Naive B cell (primary cell): ENCODE results near the gene DCLK3. TPM values are rescaled to one million over a fixed set of nuclear protein-coding genes. Genes with fewer than 3 reads are reported as not detected.

Source experiments
- ATAC-seq, 2 donors: fragments of 150-1000 bp; cut with Tn5 transposase; 2 replicates each; pipeline ENCODE4 v1.10.0; 2021; ENCODE audit warnings: low read depth in 2 of 2, mild to moderate bottlenecking in 2 of 2, moderate library complexity in 2 of 2
- DNase-seq: peaks from one replicate; pipeline ENCODE4 v3.0.0; 2022
- H3K27ac Mint-ChIP-seq, 6 donors: one replicate each; pipeline ENCODE4 v1.8.0; 2020 to 2022; ENCODE audit warnings: mild to moderate bottlenecking in 6 of 6, mixed read lengths in 6 of 6, moderate library complexity in 5 of 6, inconsistent platforms in 2 of 6
- H3K27me3 Mint-ChIP-seq, 3 donors: one replicate each; pipeline ENCODE4 v1.8.0; 2021 to 2022; ENCODE audit warnings: mixed read lengths in 3 of 3, mild to moderate bottlenecking in 1 of 3
- H3K36me3 Mint-ChIP-seq, 2 donors: one replicate each; pipeline ENCODE4 v1.8.0; 2020 to 2022; ENCODE audit warnings: mixed read lengths in 2 of 2, inconsistent platforms in 1 of 2, mild to moderate bottlenecking in 1 of 2
- H3K4me1 Mint-ChIP-seq, 3 donors: one replicate each; pipeline ENCODE4 v1.8.0; 2020 to 2022; ENCODE audit warnings: mixed read lengths in 3 of 3, inconsistent platforms in 1 of 3, mild to moderate bottlenecking in 1 of 3, moderate library complexity in 1 of 3
- H3K4me3 Mint-ChIP-seq, 8 donors: one replicate each; pipeline ENCODE4 v1.8.0; 2020 to 2022; ENCODE audit warnings: mild to moderate bottlenecking in 8 of 8, mixed read lengths in 8 of 8, moderate library complexity in 8 of 8, inconsistent platforms in 2 of 8
- H3K9me3 Mint-ChIP-seq, 7 donors: one replicate each; pipeline ENCODE4 v1.8.0; 2020 to 2022; ENCODE audit warnings: mixed read lengths in 7 of 7, mild to moderate bottlenecking in 5 of 7, inconsistent platforms in 2 of 7, moderate library complexity in 1 of 7
- polyA plus RNA-seq, 6 donors: library from polyadenylated mRNA; unstranded; fragments of 300-500 nt; fragmentation: Illumina TruSeq; gene quantifications; one replicate each; pipeline ENCODE4 v1.2.3, GENCODE V29; 2021; ENCODE audit warnings: low read depth in 6 of 6

The DCLK3 gene
- polyA plus RNA-seq, 6 donors from 2014 or later: not detected

- DNase-seq: no peak
- Mint-ChIP-seq H3K9me3 (peaks cover 0 to 19% (median 0%) of the 10 kb centered on the region in 7 donors), H3K4me3 (no peak overlapping the region), H3K27ac (peak overlapping the region in 1 of 6 donors; percentile 35), H3K27me3 (peaks cover 0 to 7% (median 5%) of the 10 kb centered on the region in 3 donors), H3K36me3 (peaks cover 0 to 4% of the 10 kb centered on the region in 2 donors), H3K4me1 (peaks cover 0 to 2% (median 0%) of the 10 kb centered on the region in 3 donors)
- no peak for ATAC-seq
Observed at GRCh38 chr3:36669764-36670163, 94.6 kb downstream of the DCLK3 start.

GRCh38 chr3:36666166-36666565, 98.2 kb downstream of the DCLK3 start:
- DNase-seq: no peak
- Mint-ChIP-seq H3K4me3 (no peak overlapping the region), H3K27ac (peak overlapping the region in 1 of 6 donors; percentile 69), H3K4me1 (peaks cover 0 to 6% (median 4%) of the 10 kb centered on the region in 3 donors), H3K9me3 (peaks cover 0 to 24% (median 4%) of the 10 kb centered on the region in 7 donors), H3K27me3 (peaks cover 0 to 8% (median 6%) of the 10 kb centered on the region in 3 donors), H3K36me3 (peaks cover 0 to 4% of the 10 kb centered on the region in 2 donors)
- no peak for ATAC-seq

- H3K9me3 Mint-ChIP-seq: peaks cover 0 to 24% (median 4%) of the 10 kb centered on the region in 7 donors
- H3K4me3 Mint-ChIP-seq: no peak overlapping the region
- no peak for DNase-seq
- peaks cover 0 to 10% (median 7%) of the 10 kb centered on the region in 3 donors for H3K27me3 Mint-ChIP-seq
- H3K4me1 Mint-ChIP-seq: peaks cover 0 to 6% (median 4%) of the 10 kb centered on the region in 3 donors
- ATAC-seq: no peak
- no peaks in the 10 kb centered on the region for H3K36me3 Mint-ChIP-seq
- H3K27ac Mint-ChIP-seq: no peak overlapping the region
Observed at GRCh38 chr3:36663666-36664291, 100.6 kb downstream of the DCLK3 start.

GRCh38 chr3:36662626-36663025, 101.7 kb downstream of the DCLK3 start:
- Mint-ChIP-seq H3K4me3 (no peak overlapping the region), H3K27ac (no peak overlapping the region), H3K36me3 (no peaks in the 10 kb centered on the region), H3K4me1 (peaks cover 0 to 6% (median 4%) of the 10 kb centered on the region in 3 donors), H3K27me3 (peaks cover 4 to 20% (median 11%) of the 10 kb centered on the region in 3 donors), H3K9me3 (peaks cover 0 to 24% (median 4%) of the 10 kb centered on the region in 7 donors)
- ATAC-seq (no peak), DNase-seq (no peak)

Other genes with a start within 250 kb of the DCLK3 start
- 10 to 100 TPM in 5 of 6 donors, under 1 TPM in 1; 0.56 to 25.1 (median 20.4) TPM for gene TRANK1, start 180.5 kb upstream of the DCLK3 start, polyA plus RNA-seq
- gene EPM2AIP1, start 228.6 kb upstream of the DCLK3 start, polyA plus RNA-seq: 10 to 100 TPM in 1 of 6 donors, 1 to 10 TPM in 5; 6.9 to 13.7 (median 7.4) TPM
- 10 to 100 TPM; 24.4 to 39.9 (median 26.7) TPM for gene MLH1, start 229.0 kb upstream of the DCLK3 start, polyA plus RNA-seq